GM12801 (cell line): ENCODE measurements around the gene RGS6.

Experiments
- CTCF ChIP-seq: IDR thresholded peaks from one replicate; pipeline ENCODE4 v1.5.1; 2011; ENCODE audit warnings: control low read depth; ENCODE audit not compliant: insufficient read length; ENCODE audit errors: extremely low read depth

Gene RGS6

GRCh38 chr14:72278316-72278715 is 346.1 kb downstream of the RGS6 start:
- TF ChIP-seq CTCF = no peak

- no peak for TF ChIP-seq CTCF
These were observed 351.9 kb downstream of the RGS6 start for GRCh38 chr14:72284176-72284575.

GRCh38 chr14:72290241-72290640 is 358.0 kb downstream of the RGS6 start:
- TF ChIP-seq CTCF = no peak

- no peak for TF ChIP-seq CTCF
These were observed 359.9 kb downstream of the RGS6 start for GRCh38 chr14:72291908-72292688.

- TF ChIP-seq CTCF = no peak
These were observed 360.4 kb downstream of the RGS6 start for GRCh38 chr14:72292689-72293024.

GRCh38 chr14:72301352-72301751 is 369.1 kb downstream of the RGS6 start:
- no peak for TF ChIP-seq CTCF

- TF ChIP-seq CTCF = no peak
These were observed 371.7 kb downstream of the RGS6 start for GRCh38 chr14:72303930-72304329.
